DND-41 (cell line): ENCODE measurements around the gene NLGN1.

Experiments used
- EZH2 ChIP-seq: IDR thresholded peaks from 3 replicates; pipeline ENCODE4 v1.6.1; 2012; ENCODE audit warnings: borderline replicate concordance, low read depth, mild to moderate bottlenecking, moderate library complexity, low read length, inconsistent platforms; ENCODE audit not compliant: severe bottlenecking
- TF ChIP-seq, protein P1 (sequence below): IDR thresholded peaks from 2 replicates; pipeline ENCODE4 v1.5.1; 2012; ENCODE audit warnings: borderline replicate concordance, low read length, moderate library complexity, mild to moderate bottlenecking; ENCODE audit not compliant: poor library complexity, severe bottlenecking; ENCODE audit errors: extremely low read depth

GRCh38 chr3:173857154-173857553, 459.6 kb downstream of the NLGN1 start:
- TF ChIP-seq, protein P1, sequence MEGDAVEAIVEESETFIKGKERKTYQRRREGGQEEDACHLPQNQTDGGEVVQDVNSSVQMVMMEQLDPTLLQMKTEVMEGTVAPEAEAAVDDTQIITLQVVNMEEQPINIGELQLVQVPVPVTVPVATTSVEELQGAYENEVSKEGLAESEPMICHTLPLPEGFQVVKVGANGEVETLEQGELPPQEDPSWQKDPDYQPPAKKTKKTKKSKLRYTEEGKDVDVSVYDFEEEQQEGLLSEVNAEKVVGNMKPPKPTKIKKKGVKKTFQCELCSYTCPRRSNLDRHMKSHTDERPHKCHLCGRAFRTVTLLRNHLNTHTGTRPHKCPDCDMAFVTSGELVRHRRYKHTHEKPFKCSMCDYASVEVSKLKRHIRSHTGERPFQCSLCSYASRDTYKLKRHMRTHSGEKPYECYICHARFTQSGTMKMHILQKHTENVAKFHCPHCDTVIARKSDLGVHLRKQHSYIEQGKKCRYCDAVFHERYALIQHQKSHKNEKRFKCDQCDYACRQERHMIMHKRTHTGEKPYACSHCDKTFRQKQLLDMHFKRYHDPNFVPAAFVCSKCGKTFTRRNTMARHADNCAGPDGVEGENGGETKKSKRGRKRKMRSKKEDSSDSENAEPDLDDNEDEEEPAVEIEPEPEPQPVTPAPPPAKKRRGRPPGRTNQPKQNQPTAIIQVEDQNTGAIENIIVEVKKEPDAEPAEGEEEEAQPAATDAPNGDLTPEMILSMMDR: no peak
- no peak for TF ChIP-seq EZH2
